OCI-LY3 (cell line): ENCODE results near the gene ZNF737.

Source experiments
- CTCF ChIP-seq: fragments of 200-600, 300-600 bp; sonication (generic); IDR thresholded peaks from 2 replicates; pipeline ENCODE4 v1.5.1; 2014; ENCODE audit warnings: antibody characterized with exemption, low read length, low read depth
- EZH2phosphoT487 ChIP-seq: fragments of 200-600 bp; shearing (Covaris generic); IDR thresholded peaks from 2 replicates; pipeline ENCODE4 v1.6.1; 2018; ENCODE audit warnings: antibody characterized with exemption, mixed run types, low read depth

DNA sequence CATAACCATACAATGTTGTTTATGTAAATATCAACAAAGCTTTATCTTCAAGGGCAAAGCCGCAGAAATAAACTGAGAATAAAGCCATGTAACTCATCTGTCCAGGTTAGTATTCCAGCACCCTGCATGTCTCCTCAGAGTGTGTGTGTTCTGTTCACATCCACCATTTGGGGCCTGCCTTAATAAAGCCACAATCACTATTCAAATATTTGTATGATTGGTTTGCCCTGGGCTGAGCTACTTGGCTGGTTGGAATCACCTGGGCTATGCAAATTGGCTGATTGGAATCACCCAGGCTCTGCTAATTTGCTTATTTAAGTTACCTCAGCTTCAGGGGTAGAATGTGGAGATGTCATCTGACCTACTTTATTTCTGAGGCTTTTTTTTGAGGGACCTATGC lies 42.4 kb upstream of the ZNF737 start:
- no peak for TF ChIP-seq CTCF
- TF ChIP-seq EZH2phosphoT487: no peak
